ENCODE results near the gene EEF1AKMT2.
"Not testable (repeated sequence)": the region's sequence is repeated elsewhere in the genome, so short reads cannot be mapped to it uniquely, and the experiment has no call there.

Gene EEF1AKMT2

GRCh38 chr10:124791547-124792348 is at the start of gene EEF1AKMT2:
EEF1AKMT2 (minus strand) TSS chr10:124791887; CDS start chr10:124791833, 54 bp downstream.
- Histone ChIP-seq H3K27ac (peak within 1 kb of the TSS; percentile 82 to 99 (median 96)), H3K4me3 (peak within 1 kb of the TSS; percentile 61 to 99 (median 95))

DNA sequence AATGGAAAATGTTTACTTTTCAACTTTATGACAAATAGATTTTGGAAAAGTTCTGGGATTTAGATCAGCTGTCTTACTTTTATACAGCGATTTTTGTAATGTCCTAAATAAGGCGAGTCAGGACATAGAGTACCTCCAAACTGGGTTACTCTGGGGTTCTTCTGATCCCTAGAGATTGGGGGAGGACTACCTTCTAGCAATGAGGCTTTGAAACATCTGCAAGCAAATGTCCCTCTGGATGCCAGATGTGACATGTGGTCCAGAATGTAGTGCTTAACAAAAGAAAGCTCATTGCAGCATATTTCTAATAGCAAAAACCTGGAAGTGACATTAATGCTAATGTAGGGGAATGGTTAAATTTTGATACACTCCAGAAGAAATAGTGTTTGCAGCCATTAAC is 46.0 kb upstream of the EEF1AKMT2 start:
- Histone ChIP-seq H3K4me3 (no peak overlapping the region), H3K27ac (no peak overlapping the region)

GRCh38 chr10:124831116-124831515 is 39.4 kb upstream of the EEF1AKMT2 start:
- H3K4me3 ChIP-seq: no peak overlapping the region
- no peak overlapping the region for H3K27ac ChIP-seq

- no peak overlapping the region for H3K4me3 ChIP-seq
- no peak overlapping the region for H3K27ac ChIP-seq
Observed at GRCh38 chr10:124830445-124830844, 38.8 kb upstream of the EEF1AKMT2 start.

- Histone ChIP-seq H3K27ac (no peak overlapping the region), H3K4me3 (no peak overlapping the region)
Observed at GRCh38 chr10:124829447-124830115, 37.9 kb upstream of the EEF1AKMT2 start.

DNA sequence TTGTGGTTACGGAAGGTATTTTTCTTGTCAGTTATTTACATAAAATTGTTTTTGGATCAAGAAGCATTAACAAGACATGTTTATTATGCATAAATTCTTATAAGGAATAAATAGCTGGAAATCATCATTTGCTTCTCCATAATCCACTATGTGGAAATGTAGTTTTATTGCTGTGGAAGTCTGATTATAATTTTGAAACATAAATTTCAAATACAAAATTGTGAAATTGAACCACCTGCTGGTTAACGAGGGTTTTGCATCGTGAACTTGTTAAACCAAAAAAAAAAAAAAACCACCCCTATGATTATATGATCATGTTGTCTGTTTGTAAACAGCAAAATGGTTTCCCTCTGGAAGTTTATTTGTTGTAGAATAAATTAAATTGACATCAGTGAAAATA is 35.8 kb upstream of the EEF1AKMT2 start:
- Histone ChIP-seq H3K27ac (no peak overlapping the region), H3K4me3 (no peak overlapping the region)

DNA sequence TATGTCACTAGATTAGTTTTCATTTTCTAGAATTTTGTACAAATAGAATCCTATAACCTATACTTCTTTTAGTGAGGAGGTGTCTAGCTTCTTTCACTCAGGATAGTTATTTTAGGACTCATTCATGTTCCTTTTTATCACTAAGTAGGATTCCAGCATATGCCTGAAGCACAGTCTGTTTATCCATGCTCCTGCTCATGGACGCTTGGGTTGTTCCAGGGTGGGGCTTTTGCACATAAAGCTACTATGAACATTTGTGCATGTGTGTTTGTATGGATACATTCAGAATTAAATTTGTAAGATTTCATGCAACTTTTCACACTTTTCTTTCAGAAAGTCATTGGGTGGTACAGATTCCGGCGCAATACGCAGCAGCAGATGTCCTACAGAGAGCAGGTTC is 34.6 kb upstream of the EEF1AKMT2 start:
- H3K27ac ChIP-seq: no peak overlapping the region
- H3K4me3 ChIP-seq: no peak overlapping the region

DNA sequence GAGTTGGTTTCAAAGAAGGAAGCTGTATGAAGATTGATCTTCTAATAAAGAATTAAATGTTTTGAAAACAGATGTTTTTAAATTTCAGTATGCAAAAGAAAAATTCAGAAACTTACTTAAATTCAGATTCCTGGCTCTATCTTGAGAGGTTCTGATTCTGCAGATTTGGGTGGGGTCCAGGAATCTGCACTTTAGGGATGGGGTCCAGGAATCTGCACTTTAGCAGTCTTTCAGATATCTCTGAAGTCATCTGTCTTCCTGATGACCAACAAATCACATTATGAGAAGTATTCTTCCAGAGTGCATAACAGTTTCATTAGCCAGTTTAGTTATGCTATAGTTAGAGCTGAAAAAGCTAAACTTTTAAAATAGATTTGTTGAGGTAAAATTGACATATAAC is 34.0 kb upstream of the EEF1AKMT2 start:
- H3K27ac ChIP-seq: no peak overlapping the region
- H3K4me3 ChIP-seq: no peak overlapping the region

GRCh38 chr10:124824932-124825331 is 33.2 kb upstream of the EEF1AKMT2 start:
- not testable (repeated sequence) for H3K4me3 ChIP-seq, H3K27ac ChIP-seq

DNA sequence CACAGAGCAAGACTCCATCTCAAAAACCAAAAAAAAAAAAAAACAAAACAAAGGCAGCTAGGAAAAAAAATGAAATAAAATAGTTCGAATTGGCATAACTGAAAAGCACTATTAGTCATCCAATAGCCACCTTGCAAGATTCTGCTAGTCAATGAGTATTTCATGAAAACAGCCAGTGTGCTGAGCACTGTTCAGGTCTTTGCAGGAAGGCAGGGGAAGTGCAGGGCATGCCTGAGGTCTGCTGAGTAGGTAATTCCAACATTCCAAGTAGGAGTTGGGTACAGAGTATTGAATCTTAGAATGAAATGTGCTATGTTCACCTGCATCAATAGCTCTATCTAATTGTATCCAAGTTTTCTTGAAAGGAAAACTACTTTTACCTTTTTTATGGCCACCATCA is 32.8 kb upstream of the EEF1AKMT2 start:
- Histone ChIP-seq H3K4me3 (no peak overlapping the region), H3K27ac (no peak overlapping the region)

DNA sequence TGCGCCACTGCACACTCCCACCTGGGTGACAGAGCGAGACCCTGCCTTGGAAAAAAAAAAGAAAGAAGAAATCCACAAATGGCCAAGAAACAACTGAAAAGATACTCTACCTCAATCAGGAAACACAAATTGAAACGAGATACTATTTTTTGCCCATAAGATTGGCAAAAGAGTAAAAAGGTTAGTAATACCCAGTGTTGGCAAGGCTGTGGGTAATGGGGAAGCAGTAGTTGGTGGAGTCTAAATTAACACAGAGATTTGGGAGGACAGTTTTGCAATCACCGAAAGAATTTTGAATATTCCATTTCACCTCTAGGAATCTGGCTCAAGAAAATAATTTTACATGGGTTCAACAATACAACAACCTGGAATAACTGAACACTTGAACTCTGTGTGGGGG is 29.8 kb upstream of the EEF1AKMT2 start:
- H3K27ac ChIP-seq: no peak overlapping the region
- H3K4me3 ChIP-seq: no peak overlapping the region

DNA sequence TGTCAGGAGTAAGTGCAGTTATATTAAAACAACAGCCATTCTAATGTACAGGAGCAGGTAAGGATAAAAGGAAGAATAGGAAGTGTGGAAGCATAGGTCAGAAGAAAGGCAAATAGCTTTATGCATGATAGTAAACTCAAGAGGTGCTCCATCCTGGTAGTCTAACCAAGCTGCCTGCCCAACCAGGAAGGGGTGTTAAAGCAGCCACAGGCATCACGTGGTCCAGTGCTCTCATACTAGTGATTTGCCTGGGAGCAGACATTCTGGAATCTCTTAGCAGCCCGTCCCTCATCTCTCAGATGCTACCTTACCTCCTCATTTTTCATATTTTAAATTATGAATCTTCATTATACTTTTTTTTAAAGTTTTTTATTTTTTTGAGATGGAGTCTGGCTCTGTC is 28.4 kb upstream of the EEF1AKMT2 start:
- H3K27ac ChIP-seq: no peak overlapping the region
- H3K4me3 ChIP-seq: no peak overlapping the region

- H3K27ac ChIP-seq: peak overlapping the region; percentile 31 to 99 (median 90)
- peak overlapping the region; percentile 82 to 100 (median 99) for H3K4me3 ChIP-seq
Observed at GRCh38 chr10:124802313-124802675, 10.6 kb upstream of the EEF1AKMT2 start.

GRCh38 chr10:124799211-124799610 is 7.5 kb upstream of the EEF1AKMT2 start:
- H3K27ac ChIP-seq: no peak overlapping the region
- no peak overlapping the region for H3K4me3 ChIP-seq

- Histone ChIP-seq H3K4me3 (no peak overlapping the region), H3K27ac (no peak overlapping the region)
Observed at GRCh38 chr10:124798781-124799180, 7.1 kb upstream of the EEF1AKMT2 start.

- no peak overlapping the region for H3K4me3 ChIP-seq
- no peak overlapping the region for H3K27ac ChIP-seq
Observed at GRCh38 chr10:124798364-124798763, 6.7 kb upstream of the EEF1AKMT2 start.

- H3K4me3 ChIP-seq: peak overlapping the region in 6 of 7 experiments; percentile 61 to 97 (median 93)
- H3K27ac ChIP-seq: no peak overlapping the region
Observed at GRCh38 chr10:124792998-124793352, 1.3 kb upstream of the EEF1AKMT2 start.

DNA sequence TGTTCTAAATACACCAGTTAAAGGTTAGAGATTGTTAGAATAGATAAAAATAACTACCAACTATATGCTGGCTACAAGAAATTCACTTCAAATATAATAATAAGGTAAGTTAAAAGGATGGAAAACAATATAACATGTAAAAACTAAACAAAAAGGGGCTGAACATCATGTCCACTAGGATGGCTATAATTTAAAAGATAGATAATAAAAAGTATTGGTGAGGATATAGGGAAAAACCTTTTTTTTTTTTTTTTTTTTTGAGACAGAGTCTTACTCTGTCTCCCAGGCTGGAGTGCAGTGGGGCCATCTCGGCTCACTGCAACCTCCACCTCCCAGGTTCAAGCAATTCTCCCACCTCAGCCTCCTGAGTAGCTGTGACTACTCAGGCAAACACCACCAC is 8.8 kb downstream of the EEF1AKMT2 start:
- H3K27ac ChIP-seq, H3K4me3 ChIP-seq: not testable (repeated sequence)

DNA sequence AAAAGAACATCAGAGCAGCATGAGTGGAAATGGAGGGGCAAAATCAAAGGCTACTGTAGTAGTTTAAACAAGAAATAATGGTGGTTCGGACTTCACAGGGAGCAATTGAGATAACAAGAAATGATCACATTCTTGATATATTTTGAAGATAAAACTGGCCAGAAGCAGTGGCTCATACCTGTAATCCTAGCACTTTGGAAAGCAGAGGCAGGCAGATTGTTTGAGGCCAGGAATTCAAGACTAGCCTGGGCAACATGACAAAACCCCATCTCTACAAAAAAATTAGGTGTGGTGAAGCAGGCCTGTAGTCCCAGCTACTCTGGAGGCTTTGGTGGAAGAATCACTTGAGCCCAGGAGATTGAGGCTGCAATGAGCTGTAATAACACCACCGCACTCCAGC is 22.9 kb downstream of the EEF1AKMT2 start:
- Histone ChIP-seq H3K4me3 (no peak overlapping the region), H3K27ac (no peak overlapping the region)

DNA sequence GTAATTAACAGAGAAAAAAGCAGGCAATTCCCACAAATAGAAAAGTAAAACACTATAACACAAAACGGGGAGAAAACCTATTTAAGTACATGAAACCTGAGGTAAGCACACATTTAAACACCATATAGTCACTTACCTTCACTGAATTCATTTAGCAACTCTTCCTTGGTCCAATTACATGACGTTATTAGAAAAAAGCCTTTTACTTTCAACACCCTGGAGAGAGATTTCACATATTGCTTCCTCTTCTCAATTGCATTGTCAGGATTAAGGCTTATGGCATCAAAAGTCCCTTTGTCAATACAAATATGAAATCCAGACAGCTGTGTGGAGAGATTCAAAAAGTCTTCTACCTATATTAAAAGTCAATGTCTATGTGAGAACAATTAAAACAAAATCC is 26.4 kb downstream of the EEF1AKMT2 start:
- Histone ChIP-seq H3K4me3 (no peak overlapping the region), H3K27ac (no peak overlapping the region)

- no peak overlapping the region for H3K27ac ChIP-seq
- H3K4me3 ChIP-seq: no peak overlapping the region
Observed at GRCh38 chr10:124763267-124763666, 28.4 kb downstream of the EEF1AKMT2 start.

Data from skin epidermis (tissue), 12 donors.